HUES64 (cell line): ENCODE results near the gene UBTD2.

Source experiments
- H3K27ac ChIP-seq: 2 replicates; pipeline ENCODE4 v1.7.0; 2013; ENCODE audit warnings: low read depth, low read length, inconsistent platforms
- H3K27me3 ChIP-seq: 2 replicates; pipeline ENCODE4 v1.6.1; 2013; ENCODE audit warnings: mild to moderate bottlenecking, low read length; ENCODE audit not compliant: insufficient read depth
- H3K36me3 ChIP-seq: 2 replicates; pipeline ENCODE4 v1.6.1; 2013; ENCODE audit warnings: mild to moderate bottlenecking, low read length; ENCODE audit not compliant: insufficient read depth
- H3K4me1 ChIP-seq: 2 replicates; pipeline ENCODE4 v1.6.1; 2013; ENCODE audit warnings: mild to moderate bottlenecking, low read length, moderate library complexity; ENCODE audit not compliant: insufficient read depth
- H3K4me3 ChIP-seq: 2 replicates; pipeline ENCODE4 v1.5.1; 2013; ENCODE audit warnings: mild to moderate bottlenecking, low read length, moderate library complexity
- H3K9ac ChIP-seq: 2 replicates; pipeline ENCODE4 v1.6.1; 2013; ENCODE audit warnings: mild to moderate bottlenecking, low read depth, low read length
- H3K9me3 ChIP-seq: 2 replicates; pipeline ENCODE4 v1.6.1; 2013; ENCODE audit warnings: low read depth, low read length; ENCODE audit not compliant: insufficient read depth
- WGBS: fragments of 150-250, 120-280 bp; methylation state at CpG from one replicate; pipeline ENCODE4 v1.1.7; 2013; ENCODE audit warnings: missing lambda C conversion rate; 5-methylcytosine and 5-hydroxymethylcytosine counted together

Gene UBTD2

DNA sequence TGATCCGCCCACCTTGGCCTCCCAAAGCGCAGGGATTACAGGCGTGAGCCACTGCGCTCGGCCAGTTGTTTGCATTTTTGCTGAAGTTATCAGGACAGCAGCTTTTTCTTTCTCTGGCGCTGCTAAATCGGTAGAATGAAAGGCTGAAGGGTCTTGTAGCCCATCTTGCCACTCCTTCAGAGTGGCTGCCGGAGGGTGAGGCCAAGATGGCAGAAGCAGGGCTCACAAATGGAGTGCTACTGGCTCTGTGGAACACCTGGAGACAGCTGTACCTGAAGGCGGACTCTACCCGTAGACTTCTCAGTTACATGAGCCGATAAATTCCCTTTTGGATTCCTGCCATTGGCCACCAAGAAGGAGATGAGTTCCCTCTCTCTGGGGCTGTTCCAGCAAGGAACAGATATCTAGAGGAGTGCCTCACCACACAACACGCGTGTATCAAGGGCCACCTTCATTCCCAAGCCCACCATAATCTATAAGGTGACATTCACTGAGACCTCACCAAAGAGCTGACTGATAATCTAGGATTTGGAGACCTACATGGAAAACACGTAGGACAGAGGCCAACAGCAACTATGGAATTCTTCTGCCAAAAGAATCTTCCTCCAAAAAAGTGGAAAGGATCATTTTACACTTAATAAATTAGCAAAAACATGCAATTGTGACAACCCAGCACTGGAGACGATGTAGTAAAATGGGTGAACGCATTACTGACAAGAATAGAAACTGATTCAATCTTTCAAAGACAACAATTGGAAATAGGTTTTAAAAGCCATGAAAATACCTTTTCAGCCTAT is 117.3 kb downstream of the UBTD2 start:
- H3K4me1 ChIP-seq: peaks cover 9% of the 10 kb centered on the region; the same call in 1 of the 2 replicates
- H3K9ac ChIP-seq: no peak overlapping the region
- no peak overlapping the region for H3K27ac ChIP-seq
- WGBS: 87% methylated on average over 16 of the region's 16 CpGs
- H3K27me3 ChIP-seq: no peaks in the 10 kb centered on the region
- no peaks in the 10 kb centered on the region for H3K9me3 ChIP-seq
- H3K36me3 ChIP-seq: no peaks in the 10 kb centered on the region
- no peak overlapping the region for H3K4me3 ChIP-seq

- no peak overlapping the region for H3K9ac ChIP-seq
- no peak overlapping the region for H3K27ac ChIP-seq
- H3K4me3 ChIP-seq: no peak overlapping the region
- H3K36me3 ChIP-seq: no peaks in the 10 kb centered on the region
- H3K4me1 ChIP-seq: peaks cover 6% of the 10 kb centered on the region; the same call in 1 of the 2 replicates
- 80% methylated on average over 7 of the region's 7 CpGs for WGBS
- no peaks in the 10 kb centered on the region for H3K9me3 ChIP-seq
- H3K27me3 ChIP-seq: no peaks in the 10 kb centered on the region
Measured at GRCh38 chr5:172165465-172165864, 118.1 kb downstream of the UBTD2 start.

DNA sequence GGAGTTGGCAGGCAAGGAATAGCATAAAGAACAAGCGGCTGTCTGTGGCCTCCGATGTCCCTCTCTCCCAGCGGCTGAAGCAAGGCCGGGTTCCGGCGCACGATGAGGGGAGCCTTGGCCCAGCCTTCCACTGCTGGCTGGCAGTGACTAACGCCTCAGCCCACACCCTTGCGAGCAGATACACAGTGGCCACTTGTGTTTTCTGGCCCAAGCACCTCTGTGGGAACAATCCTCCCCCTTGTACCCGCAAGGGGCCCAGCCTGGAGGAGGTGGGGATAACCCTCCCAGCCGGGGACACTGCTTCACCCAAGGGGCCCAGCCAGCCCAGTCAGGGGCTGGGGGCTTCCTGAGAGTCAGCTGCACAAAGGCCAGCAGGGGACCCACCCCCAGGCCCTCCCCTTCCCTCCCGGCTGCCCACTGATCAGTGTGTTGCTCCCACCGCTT is 118.8 kb downstream of the UBTD2 start:
- no peak overlapping the region for H3K27ac ChIP-seq
- WGBS: 91% methylated on average over 13 of the region's 13 CpGs

DNA sequence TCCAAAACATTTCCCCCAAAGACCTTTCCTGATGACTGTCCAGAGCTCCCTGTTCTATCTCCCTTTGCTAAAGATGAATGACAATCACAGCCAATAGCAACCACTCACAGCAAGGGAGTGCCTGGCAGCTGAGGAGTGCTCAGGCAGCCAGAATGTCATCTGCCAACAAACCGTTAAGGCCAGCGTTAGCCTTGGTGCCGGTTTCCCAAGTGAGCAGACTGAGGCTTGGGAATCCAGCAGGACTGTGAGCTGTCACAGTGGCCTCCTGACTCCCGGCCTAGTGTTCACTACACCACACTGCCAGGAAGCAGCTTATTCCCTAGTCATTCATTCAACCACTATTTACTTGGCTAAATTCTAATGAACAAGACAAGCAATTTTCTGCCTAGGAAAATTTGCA is 120.2 kb downstream of the UBTD2 start:
- Histone ChIP-seq H3K9ac (no peak overlapping the region), H3K36me3 (no peaks in the 10 kb centered on the region), H3K4me3 (no peak overlapping the region), H3K27me3 (no peaks in the 10 kb centered on the region), H3K27ac (no peak overlapping the region), H3K4me1 (peaks cover 5% of the 10 kb centered on the region; the same call in 1 of the 2 replicates), H3K9me3 (no peaks in the 10 kb centered on the region)
- WGBS: 65% methylated on average over 4 of the region's 4 CpGs

More for the DNA sequence above, 118.8 kb downstream of the UBTD2 start:
- Histone ChIP-seq H3K4me3 (no peak overlapping the region), H3K9me3 (no peaks in the 10 kb centered on the region), H3K36me3 (no peaks in the 10 kb centered on the region), H3K4me1 (peaks cover 6% of the 10 kb centered on the region; the same call in 1 of the 2 replicates), H3K27me3 (no peaks in the 10 kb centered on the region), H3K9ac (no peak overlapping the region)

GRCh38 chr5:172162987-172163343 is 120.6 kb downstream of the UBTD2 start:
- Histone ChIP-seq H3K4me1 (peaks cover 1% of the 10 kb centered on the region; the same call in 1 of the 2 replicates), H3K9me3 (no peaks in the 10 kb centered on the region), H3K36me3 (no peaks in the 10 kb centered on the region), H3K27ac (no peak overlapping the region), H3K4me3 (no peak overlapping the region), H3K27me3 (no peaks in the 10 kb centered on the region), H3K9ac (no peak overlapping the region)
- WGBS: 86% methylated on average over 4 of the region's 5 CpGs

DNA sequence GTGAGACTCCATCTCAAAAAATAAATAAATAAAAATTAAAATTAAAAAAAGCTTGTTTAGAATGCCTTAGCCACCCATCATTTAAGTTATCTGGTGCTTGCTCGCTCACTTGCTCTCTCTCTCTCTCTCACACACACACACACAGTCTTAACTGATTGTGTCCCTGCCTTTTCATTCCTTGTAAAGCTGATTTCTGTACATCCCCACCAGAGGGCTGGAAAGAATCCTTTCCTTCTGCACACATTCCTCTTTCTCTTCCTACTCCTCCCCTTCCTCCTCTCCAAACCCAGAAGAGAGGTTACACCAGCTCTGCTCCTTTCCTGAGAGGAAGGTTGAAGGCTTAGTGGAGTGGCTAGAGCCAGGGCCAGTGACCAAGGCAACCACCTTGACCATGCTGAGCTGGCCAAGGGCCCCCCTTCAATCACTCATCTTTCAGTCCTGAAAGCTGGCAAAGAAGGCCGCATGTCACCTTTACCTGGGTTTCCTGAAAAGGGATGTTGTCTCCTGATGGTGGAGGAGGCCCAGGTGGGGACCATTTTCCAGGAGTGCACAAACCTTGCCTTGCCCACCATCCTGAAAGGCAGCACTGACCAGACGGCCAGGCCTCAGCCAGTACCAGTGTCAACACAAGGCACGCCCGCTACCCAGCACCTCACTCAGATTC is 121.1 kb downstream of the UBTD2 start:
- Histone ChIP-seq H3K4me3 (no peak overlapping the region), H3K27ac (no peak overlapping the region), H3K36me3 (no peaks in the 10 kb centered on the region), H3K4me1 (no peaks in the 10 kb centered on the region), H3K9me3 (no peaks in the 10 kb centered on the region), H3K9ac (no peak overlapping the region), H3K27me3 (no peaks in the 10 kb centered on the region)
- 89% methylated on average over 5 of the region's 5 CpGs for WGBS

DNA sequence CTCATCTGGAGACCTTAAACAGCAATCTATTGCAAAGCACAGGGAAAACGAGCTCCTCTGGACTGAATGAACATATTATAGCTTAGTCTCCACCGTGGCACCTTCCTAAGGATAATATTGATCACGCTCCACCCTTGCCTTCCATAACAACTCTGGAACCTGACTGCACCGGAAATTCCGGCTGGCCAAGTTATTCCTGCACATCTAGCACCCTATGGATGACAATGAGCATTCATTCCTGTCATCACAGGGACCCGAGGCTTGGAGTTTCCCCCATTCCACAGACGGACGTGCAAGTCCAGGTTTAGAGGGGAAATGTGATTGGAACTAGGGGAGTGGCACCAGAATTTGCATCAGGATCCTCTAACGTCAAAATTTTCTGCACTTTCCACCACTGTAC is 123.1 kb downstream of the UBTD2 start:
- Histone ChIP-seq H3K27ac (no peak overlapping the region), H3K36me3 (peaks cover 3% of the 10 kb centered on the region; the same call in 1 of the 2 replicates), H3K4me1 (no peaks in the 10 kb centered on the region), H3K4me3 (no peak overlapping the region), H3K9me3 (no peaks in the 10 kb centered on the region), H3K9ac (no peak overlapping the region), H3K27me3 (no peaks in the 10 kb centered on the region)
- 93% methylated on average over 9 of the region's 9 CpGs for WGBS
